Measurements from ENCODE around the gene JMJD1C. TPM values are rescaled to one million over a fixed set of nuclear protein-coding genes. Genes with fewer than 3 reads are reported as not detected.

Gene JMJD1C
- total RNA-seq, 4 donors from 2014 or later, result 76.2 to 150 (median 101) TPM

DNA sequence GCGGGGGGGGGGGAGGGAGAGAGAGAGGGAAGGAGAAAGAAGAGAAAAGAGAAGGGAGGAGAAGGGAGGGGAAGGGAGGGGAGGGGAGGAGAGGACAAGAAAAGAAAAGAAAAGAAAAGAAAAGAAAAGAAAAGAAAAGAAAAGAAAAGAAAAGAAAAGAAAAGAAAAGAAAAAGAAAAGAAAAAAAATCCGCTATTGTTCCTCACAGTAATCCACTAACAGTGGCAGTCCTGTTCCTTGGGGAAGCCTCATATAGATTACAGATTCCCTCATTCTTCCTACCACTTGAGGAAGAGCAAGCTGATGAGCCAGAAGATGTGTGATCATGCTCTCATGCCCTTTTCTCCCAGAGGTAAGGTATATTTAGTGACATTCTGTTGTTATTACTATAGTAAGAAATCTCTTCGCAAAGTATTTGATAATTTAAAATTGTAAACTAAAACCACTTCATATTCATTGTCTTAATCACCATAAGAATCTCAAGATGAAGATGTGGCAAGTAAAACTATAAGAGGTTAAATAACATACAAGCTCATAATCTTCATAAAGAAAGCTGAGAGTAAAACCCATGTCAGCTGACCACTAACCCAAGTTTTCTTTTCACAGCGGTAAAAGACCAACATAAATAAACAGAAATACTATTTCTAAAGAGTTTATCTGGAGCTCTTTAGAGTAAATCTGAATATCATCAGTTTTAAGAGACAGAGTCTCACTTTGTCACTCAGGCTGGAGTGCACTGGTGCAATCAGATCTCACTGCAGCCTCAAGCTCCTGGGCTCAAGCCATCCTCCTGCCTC lies 128.1 kb downstream of the JMJD1C start:
- ATAC-seq, result no peak
- Histone ChIP-seq H3K27ac (no peak overlapping the region), H3K9me3 (no peaks in the 10 kb centered on the region), H3K4me3 (no peak overlapping the region), H3K27me3 (no peaks in the 10 kb centered on the region), H3K4me1 (no peaks in the 10 kb centered on the region), H3K36me3 (no peaks in the 10 kb centered on the region)
- no peak for TF ChIP-seq POLR2A (IDR thresholded peaks at IDR 0.05)
- no peak for TF ChIP-seq EP300 (IDR thresholded peaks at IDR 0.05)
- TF ChIP-seq POLR2AphosphoS5 (IDR thresholded peaks at IDR 0.05), result no peak
- TF ChIP-seq, protein P1, sequence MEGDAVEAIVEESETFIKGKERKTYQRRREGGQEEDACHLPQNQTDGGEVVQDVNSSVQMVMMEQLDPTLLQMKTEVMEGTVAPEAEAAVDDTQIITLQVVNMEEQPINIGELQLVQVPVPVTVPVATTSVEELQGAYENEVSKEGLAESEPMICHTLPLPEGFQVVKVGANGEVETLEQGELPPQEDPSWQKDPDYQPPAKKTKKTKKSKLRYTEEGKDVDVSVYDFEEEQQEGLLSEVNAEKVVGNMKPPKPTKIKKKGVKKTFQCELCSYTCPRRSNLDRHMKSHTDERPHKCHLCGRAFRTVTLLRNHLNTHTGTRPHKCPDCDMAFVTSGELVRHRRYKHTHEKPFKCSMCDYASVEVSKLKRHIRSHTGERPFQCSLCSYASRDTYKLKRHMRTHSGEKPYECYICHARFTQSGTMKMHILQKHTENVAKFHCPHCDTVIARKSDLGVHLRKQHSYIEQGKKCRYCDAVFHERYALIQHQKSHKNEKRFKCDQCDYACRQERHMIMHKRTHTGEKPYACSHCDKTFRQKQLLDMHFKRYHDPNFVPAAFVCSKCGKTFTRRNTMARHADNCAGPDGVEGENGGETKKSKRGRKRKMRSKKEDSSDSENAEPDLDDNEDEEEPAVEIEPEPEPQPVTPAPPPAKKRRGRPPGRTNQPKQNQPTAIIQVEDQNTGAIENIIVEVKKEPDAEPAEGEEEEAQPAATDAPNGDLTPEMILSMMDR (IDR thresholded peaks at IDR 0.05), result no peak
- WGBS, 2 donors (ENCODE audit: low coverage in 1 of 2), result 82 to 94% methylated on average over 2 to 3 of the region's 4 CpGs

DNA sequence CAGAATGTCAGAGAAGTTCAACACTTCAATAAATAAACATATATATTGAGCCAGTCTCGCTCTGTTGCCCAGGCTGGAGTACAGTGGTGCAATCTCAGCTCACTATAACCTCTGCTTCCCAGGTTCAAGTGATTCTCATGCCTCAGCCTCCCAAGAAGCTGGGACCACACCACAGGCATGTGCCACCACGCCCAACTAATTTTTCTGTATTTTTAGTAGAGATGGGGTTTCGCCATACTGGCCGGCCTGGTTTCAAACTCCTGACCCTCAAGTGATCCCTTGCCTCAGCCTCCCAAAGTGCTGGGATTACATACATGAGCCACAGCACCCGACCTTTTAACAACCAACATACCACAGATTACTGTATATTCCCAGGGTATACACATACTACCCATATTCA lies 134.2 kb downstream of the JMJD1C start:
- no peaks in the 10 kb centered on the region for H3K36me3 ChIP-seq
- no peaks in the 10 kb centered on the region for H3K4me1 ChIP-seq
- TF ChIP-seq, protein P1 (IDR thresholded peaks at IDR 0.05), result no peak
- TF ChIP-seq POLR2AphosphoS5 (IDR thresholded peaks at IDR 0.05), result no peak
- TF ChIP-seq POLR2A (IDR thresholded peaks at IDR 0.05), result no peak
- TF ChIP-seq EP300 (IDR thresholded peaks at IDR 0.05), result no peak
- ATAC-seq, result no peak
- H3K4me3 ChIP-seq, result no peak overlapping the region
- H3K27ac ChIP-seq, result no peak overlapping the region
- H3K27me3 ChIP-seq, result no peaks in the 10 kb centered on the region
- 98 to 100% methylated on average over 1 to 5 of the region's 5 CpGs for WGBS, 2 donors (ENCODE audit: low coverage in 1 of 2)
- H3K9me3 ChIP-seq, result no peaks in the 10 kb centered on the region

DNA sequence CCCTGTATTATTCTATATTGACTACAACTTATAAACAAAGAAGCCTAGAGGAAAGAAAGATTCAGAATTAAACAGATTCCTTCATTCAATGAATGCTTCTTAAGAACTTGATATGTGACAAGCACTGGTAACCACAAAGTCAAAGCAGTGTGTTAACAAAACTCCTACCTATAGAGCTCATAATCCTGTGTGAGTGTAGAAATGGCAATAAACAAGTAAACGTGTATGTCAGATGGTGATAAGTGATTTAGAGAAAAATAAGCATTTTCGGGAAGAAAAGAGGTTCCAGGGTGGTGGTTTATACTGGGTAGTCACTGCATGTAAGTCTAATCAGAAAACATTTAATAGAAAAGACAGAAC lies 141.3 kb downstream of the JMJD1C start:
- ATAC-seq, result no peak
- WGBS, 2 donors (ENCODE audit: low coverage in 1 of 2), result 51 to 65% methylated on average over 2 of the region's 2 CpGs
- H3K9me3 ChIP-seq, result no peaks in the 10 kb centered on the region
- TF ChIP-seq EP300 (IDR thresholded peaks at IDR 0.05), result no peak
- no peak for TF ChIP-seq POLR2AphosphoS5 (IDR thresholded peaks at IDR 0.05)
- no peak for TF ChIP-seq POLR2A (IDR thresholded peaks at IDR 0.05)
- TF ChIP-seq, protein P1 (IDR thresholded peaks at IDR 0.05), result no peak
- H3K27me3 ChIP-seq, result no peaks in the 10 kb centered on the region
- H3K4me1 ChIP-seq, result no peaks in the 10 kb centered on the region
- no peak overlapping the region for H3K27ac ChIP-seq
- H3K4me3 ChIP-seq, result no peak overlapping the region
- H3K36me3 ChIP-seq, result no peaks in the 10 kb centered on the region

DNA sequence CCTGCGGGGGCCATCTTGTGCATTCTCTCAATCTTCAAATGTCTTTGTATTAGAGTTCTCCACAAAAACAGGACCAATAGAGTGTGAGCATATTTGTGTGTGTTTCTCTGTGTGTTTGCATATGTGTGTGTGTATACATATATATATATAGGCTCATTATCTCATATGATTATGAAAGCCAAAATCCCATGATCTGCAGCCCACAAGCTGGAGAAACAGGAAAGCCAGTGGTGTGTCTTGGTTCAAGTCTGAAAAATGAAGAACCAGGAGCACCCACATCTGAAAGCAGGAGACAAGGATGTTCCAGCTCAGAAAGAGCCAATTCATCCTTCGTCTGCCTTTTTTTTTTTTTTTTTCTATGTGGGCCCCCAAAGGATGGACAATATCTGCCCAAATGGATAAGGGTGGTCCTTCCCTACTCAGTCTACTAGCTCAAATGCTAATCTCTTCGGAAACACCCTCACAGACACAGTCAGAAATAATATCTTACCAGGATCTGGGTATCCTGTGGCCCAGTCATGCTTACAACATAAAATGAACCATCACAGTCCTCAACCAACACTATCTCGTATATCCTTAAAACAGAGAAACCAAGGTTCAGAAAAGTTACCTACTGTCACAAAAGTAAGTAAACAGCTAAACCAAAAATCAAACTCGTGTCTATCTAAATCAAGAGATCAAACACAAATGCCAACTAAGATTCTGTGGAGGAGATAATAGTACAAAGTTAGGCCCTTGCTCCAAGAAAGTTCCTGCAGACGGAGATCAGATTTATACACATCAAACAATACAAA lies 141.9 kb downstream of the JMJD1C start:
- H3K4me3 ChIP-seq, result no peak overlapping the region
- H3K36me3 ChIP-seq, result no peaks in the 10 kb centered on the region
- no peaks in the 10 kb centered on the region for H3K4me1 ChIP-seq
- H3K27ac ChIP-seq, result no peak overlapping the region
- 82% methylated on average over 5 of the region's 6 CpGs for WGBS, 2 donors (ENCODE audit: low coverage in 1 of 2)
- no peaks in the 10 kb centered on the region for H3K27me3 ChIP-seq
- no peak for TF ChIP-seq POLR2AphosphoS5 (IDR thresholded peaks at IDR 0.05)
- TF ChIP-seq EP300 (IDR thresholded peaks at IDR 0.05), result no peak
- no peak for TF ChIP-seq POLR2A (IDR thresholded peaks at IDR 0.05)
- TF ChIP-seq, protein P1 (IDR thresholded peaks at IDR 0.05), result no peak
- H3K9me3 ChIP-seq, result no peaks in the 10 kb centered on the region
- no peak for ATAC-seq
